ENCODE data around the gene SGMS1.

GRCh38 chr10:50515420-50515819 lies 108.3 kb downstream of the SGMS1 start:
- TF ChIP-seq TAF1 (IDR thresholded peaks at IDR 0.05; ENCODE audit: borderline replicate concordance, low read depth, low read length) (no peak), POLR2AphosphoS5 (IDR thresholded peaks at IDR 0.05; ENCODE audit: low read depth, low read length) (no peak), POLR2A (IDR thresholded peaks at IDR 0.05; ENCODE audit: low read depth, low read length) (no peak)
